RWPE2 (cell line): ENCODE data around the gene ANK3.

Experiments
- ATAC-seq: fragments of 200-7000 bp; cut with Tn5 transposase; 3 replicates; pipeline ENCODE4 v1.9.1; 2021; ENCODE audit warnings: low read depth
- DNase-seq: peaks from one replicate; pipeline ENCODE4 v3.0.0-alpha.2; 2020; ENCODE audit warnings: low spot score
- H3K27ac ChIP-seq: fragments of 450-650 bp; 2 replicates; pipeline ENCODE4 v1.5.1; 2017; ENCODE audit warnings: mild to moderate bottlenecking; ENCODE audit not compliant: poor library complexity, severe bottlenecking
- H3K27me3 ChIP-seq: fragments of 250-450 bp; sonication (Bioruptor Pico); 2 replicates; pipeline ENCODE4 v1.5.1; 2021; ENCODE audit warnings: mild to moderate bottlenecking, moderate library complexity; ENCODE audit not compliant: insufficient read depth, poor library complexity, severe bottlenecking
- H3K36me3 ChIP-seq: fragments of 250-450 bp; sonication (Bioruptor Pico); 2 replicates; pipeline ENCODE4 v1.5.1; 2020; ENCODE audit warnings: low read depth, mild to moderate bottlenecking, moderate library complexity
- H3K4me1 ChIP-seq: fragments of 250-450 bp; sonication (Bioruptor Pico); 2 replicates; pipeline ENCODE4 v1.5.1; 2021; ENCODE audit warnings: mild to moderate bottlenecking, moderate library complexity; ENCODE audit not compliant: insufficient read depth, poor library complexity, severe bottlenecking
- H3K4me3 ChIP-seq: fragments of 250-450 bp; sonication (Bioruptor Pico); 2 replicates; pipeline ENCODE4 v1.5.1; 2021; ENCODE audit warnings: mild to moderate bottlenecking, moderate library complexity; ENCODE audit not compliant: severe bottlenecking
- H3K9me3 ChIP-seq: fragments of 250-450 bp; sonication (Bioruptor Pico); 2 replicates; pipeline ENCODE4 v1.5.1; 2021; ENCODE audit warnings: mild to moderate bottlenecking, moderate library complexity; ENCODE audit not compliant: severe bottlenecking
- TF ChIP-seq, protein P1 (sequence below): fragments of 450-650 bp; IDR thresholded peaks from one replicate; pipeline ENCODE4 v1.5.1; 2017; ENCODE audit warnings: mild to moderate bottlenecking, moderate library complexity; ENCODE audit not compliant: poor library complexity, severe bottlenecking

Gene ANK3

GRCh38 chr10:60414111-60414510, 24.4 kb upstream of the ANK3 start:
- Histone ChIP-seq H3K4me1 (peaks cover 38% of the 10 kb centered on the region), H3K27ac (peak overlapping the region; percentile 72), H3K36me3 (no peaks in the 10 kb centered on the region), H3K9me3 (no peaks in the 10 kb centered on the region), H3K27me3 (no peaks in the 10 kb centered on the region), H3K4me3 (no peak overlapping the region)
- ATAC-seq (no peak), DNase-seq (no peak)
- TF ChIP-seq, protein P1, sequence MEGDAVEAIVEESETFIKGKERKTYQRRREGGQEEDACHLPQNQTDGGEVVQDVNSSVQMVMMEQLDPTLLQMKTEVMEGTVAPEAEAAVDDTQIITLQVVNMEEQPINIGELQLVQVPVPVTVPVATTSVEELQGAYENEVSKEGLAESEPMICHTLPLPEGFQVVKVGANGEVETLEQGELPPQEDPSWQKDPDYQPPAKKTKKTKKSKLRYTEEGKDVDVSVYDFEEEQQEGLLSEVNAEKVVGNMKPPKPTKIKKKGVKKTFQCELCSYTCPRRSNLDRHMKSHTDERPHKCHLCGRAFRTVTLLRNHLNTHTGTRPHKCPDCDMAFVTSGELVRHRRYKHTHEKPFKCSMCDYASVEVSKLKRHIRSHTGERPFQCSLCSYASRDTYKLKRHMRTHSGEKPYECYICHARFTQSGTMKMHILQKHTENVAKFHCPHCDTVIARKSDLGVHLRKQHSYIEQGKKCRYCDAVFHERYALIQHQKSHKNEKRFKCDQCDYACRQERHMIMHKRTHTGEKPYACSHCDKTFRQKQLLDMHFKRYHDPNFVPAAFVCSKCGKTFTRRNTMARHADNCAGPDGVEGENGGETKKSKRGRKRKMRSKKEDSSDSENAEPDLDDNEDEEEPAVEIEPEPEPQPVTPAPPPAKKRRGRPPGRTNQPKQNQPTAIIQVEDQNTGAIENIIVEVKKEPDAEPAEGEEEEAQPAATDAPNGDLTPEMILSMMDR = no peak

DNA sequence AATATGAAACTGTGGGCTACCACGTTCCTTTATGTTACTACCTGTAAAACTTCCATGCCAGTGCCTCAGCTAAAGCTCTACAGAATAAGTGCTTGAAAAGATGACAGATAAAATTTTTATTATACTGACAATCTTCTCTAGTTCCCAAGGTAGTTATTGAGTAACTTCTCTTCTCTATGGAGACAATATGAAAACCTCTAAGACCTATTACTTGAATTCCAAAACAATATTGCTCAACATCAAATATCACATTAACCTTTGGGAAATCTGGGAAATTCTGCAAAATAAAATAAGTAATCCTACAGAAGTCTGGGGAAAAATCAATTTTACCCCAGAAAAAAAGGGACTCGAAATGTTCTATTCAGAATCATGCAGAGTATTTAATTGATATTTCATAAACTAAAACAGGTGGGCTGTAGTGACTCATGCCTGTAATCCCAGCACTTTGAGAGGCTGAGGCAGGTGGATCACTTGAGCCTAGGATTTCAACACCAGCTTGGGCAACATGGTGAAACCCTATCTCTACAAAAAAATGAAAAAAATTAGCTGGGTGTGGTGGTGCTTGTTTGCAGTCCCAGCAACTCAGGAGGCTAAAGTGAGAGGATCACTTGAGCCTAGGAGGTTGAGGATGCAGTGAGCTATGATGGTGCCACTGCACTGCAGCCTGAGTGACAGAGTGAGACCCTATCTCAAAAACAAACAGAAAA, 23.8 kb upstream of the ANK3 start:
- no peaks in the 10 kb centered on the region for H3K9me3 ChIP-seq
- H3K27ac ChIP-seq = peak overlapping the region; percentile 72
- ATAC-seq (peak; percentile 17), DNase-seq (no peak)
- H3K27me3 ChIP-seq = no peaks in the 10 kb centered on the region
- TF ChIP-seq, protein P1 = no peak
- H3K4me3 ChIP-seq = no peak overlapping the region
- H3K36me3 ChIP-seq = no peaks in the 10 kb centered on the region
- peaks cover 38% of the 10 kb centered on the region for H3K4me1 ChIP-seq

GRCh38 chr10:60410970-60411369, 21.3 kb upstream of the ANK3 start:
- no peaks in the 10 kb centered on the region for H3K9me3 ChIP-seq
- H3K27me3 ChIP-seq = no peaks in the 10 kb centered on the region
- DNase-seq = no peak
- H3K4me3 ChIP-seq = no peak overlapping the region
- no peak overlapping the region for H3K27ac ChIP-seq
- ATAC-seq = no peak
- H3K36me3 ChIP-seq = no peaks in the 10 kb centered on the region
- H3K4me1 ChIP-seq = peaks cover 26% of the 10 kb centered on the region
- TF ChIP-seq, protein P1 = no peak

GRCh38 chr10:60409202-60409601, 19.5 kb upstream of the ANK3 start:
- Histone ChIP-seq H3K9me3 (peaks cover 2% of the 10 kb centered on the region), H3K36me3 (no peaks in the 10 kb centered on the region), H3K4me1 (peaks cover 12% of the 10 kb centered on the region), H3K27me3 (no peaks in the 10 kb centered on the region), H3K27ac (no peak overlapping the region), H3K4me3 (no peak overlapping the region)
- ATAC-seq (no peak), DNase-seq (no peak)
- TF ChIP-seq, protein P1 = no peak

DNA sequence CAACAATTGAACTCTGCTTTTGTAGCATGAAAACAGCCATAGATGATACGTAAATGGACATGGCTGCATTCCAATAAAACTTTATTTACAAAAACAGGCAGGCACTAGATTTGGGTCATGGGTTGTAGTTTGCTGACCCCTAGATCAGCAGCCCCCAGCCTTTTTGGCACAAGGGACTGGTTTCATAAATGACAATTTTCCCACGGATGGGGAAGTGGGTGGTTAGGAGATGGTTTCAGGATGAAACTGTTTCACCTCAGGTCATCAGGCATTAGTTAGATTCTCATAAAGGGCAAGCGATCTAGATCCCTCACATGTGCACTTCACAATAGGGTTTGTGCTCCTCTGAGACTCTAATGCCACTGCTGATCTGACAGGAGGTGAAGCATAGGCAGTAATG, 16.5 kb upstream of the ANK3 start:
- Histone ChIP-seq H3K9me3 (peaks cover 2% of the 10 kb centered on the region), H3K27ac (no peak overlapping the region), H3K36me3 (no peaks in the 10 kb centered on the region), H3K27me3 (no peaks in the 10 kb centered on the region), H3K4me1 (no peaks in the 10 kb centered on the region), H3K4me3 (no peak overlapping the region)
- ATAC-seq (no peak), DNase-seq (no peak)
- TF ChIP-seq, protein P1 = no peak
